Measurements from ENCODE around the gene TLR6. TPM values are rescaled to one million over a fixed set of nuclear protein-coding genes. Genes with fewer than 3 reads are reported as not detected.

The TLR6 gene
- total and polyA plus RNA-seq, 11 donors: 0.15 to 9.8 (median 1.2) TPM

GRCh38 chr4:38871593-38871992 lies 15.0 kb upstream of the TLR6 start:
- Histone ChIP-seq H3K4me1 (peaks cover 0 to 60% (median 16%) of the 10 kb centered on the region in 12 donors), H3K36me3 (peaks cover 0 to 29% (median 8%) of the 10 kb centered on the region in 9 donors), H3K4me3 (no peak overlapping the region), H3K27ac (peak overlapping the region in 1 of 12 donors; percentile 87), H3K27me3 (no peaks in the 10 kb centered on the region), H3K9me3 (peaks cover 0 to 2% (median 0%) of the 10 kb centered on the region in 12 donors)
- TF ChIP-seq CTCF (IDR thresholded peaks at IDR 0.05) (no peak), POLR2A (IDR thresholded peaks at IDR 0.05) (no peak)
- WGBS, 4 donors: 97 to 100% (median 99%) methylated on average over 1 of the region's 1 CpG
- DNase-seq: no peak
- ATAC-seq: no peak
- intact Hi-C loops (cut with DNase I): no loop called here

GRCh38 chr4:38870098-38870808 lies 13.6 kb upstream of the TLR6 start:
- 68 to 86% (median 83%) methylated on average over 7 of the region's 7 CpGs for WGBS, 4 donors
- no peak for ATAC-seq
- Histone ChIP-seq H3K4me3 (no peak overlapping the region), H3K9me3 (no peaks in the 10 kb centered on the region), H3K4me1 (peaks cover 0 to 60% (median 16%) of the 10 kb centered on the region in 12 donors), H3K27me3 (no peaks in the 10 kb centered on the region), H3K36me3 (peaks cover 0 to 29% (median 8%) of the 10 kb centered on the region in 9 donors), H3K27ac (peak overlapping the region in 1 of 12 donors; percentile 87)
- DNase-seq: no peak
- intact Hi-C loops (cut with DNase I): no loop called here
- no peak for TF ChIP-seq POLR2A (IDR thresholded peaks at IDR 0.05)
- TF ChIP-seq CTCF (IDR thresholded peaks at IDR 0.05): no peak

- intact Hi-C loops (cut with DNase I): loop anchor here in 3 of 10 donors (10.0 kb wide), 3 partner anchors 115 to 805 kb away; no protein-coding TSS in a partner anchor
- ATAC-seq: no peak
- H3K4me1 ChIP-seq: peaks cover 0 to 60% (median 16%) of the 10 kb centered on the region in 12 donors
- H3K27me3 ChIP-seq: no peaks in the 10 kb centered on the region
- peak overlapping the region in 7 of 12 donors; percentile 72 to 93 (median 91) for H3K4me3 ChIP-seq
- DNase-seq: no peak
- no peaks in the 10 kb centered on the region for H3K9me3 ChIP-seq
- TF ChIP-seq CTCF (IDR thresholded peaks at IDR 0.05): no peak
- no peak for TF ChIP-seq POLR2A (IDR thresholded peaks at IDR 0.05)
- H3K27ac ChIP-seq: peak overlapping the region in 7 of 12 donors; percentile 65 to 96 (median 92)
- 51 to 71% (median 60%) methylated on average over 2 of the region's 2 CpGs for WGBS, 4 donors
- H3K36me3 ChIP-seq: peaks cover 0 to 29% (median 8%) of the 10 kb centered on the region in 9 donors
These were observed 12.9 kb upstream of the TLR6 start for GRCh38 chr4:38869511-38869910.

Data from heart left ventricle (tissue), 16 donors.